GM18861 (cell line): Measurements from ENCODE around the gene TGFB2.
A peak's percentile ranks its signal among the peaks of the same experiment; 100 is the strongest.

Source experiments
- ATAC-seq: cut with Tn5 transposase; IDR thresholded peaks from one replicate; pipeline ENCODE4 v1.9.1; 2021; ENCODE audit not compliant: unreplicated experiment

The TGFB2 gene

GRCh38 chr1:218459878-218460711, 115.0 kb downstream of the TGFB2 start:
- no peak for ATAC-seq

GRCh38 chr1:218461351-218461750, 116.2 kb downstream of the TGFB2 start:
- ATAC-seq = no peak

DNA sequence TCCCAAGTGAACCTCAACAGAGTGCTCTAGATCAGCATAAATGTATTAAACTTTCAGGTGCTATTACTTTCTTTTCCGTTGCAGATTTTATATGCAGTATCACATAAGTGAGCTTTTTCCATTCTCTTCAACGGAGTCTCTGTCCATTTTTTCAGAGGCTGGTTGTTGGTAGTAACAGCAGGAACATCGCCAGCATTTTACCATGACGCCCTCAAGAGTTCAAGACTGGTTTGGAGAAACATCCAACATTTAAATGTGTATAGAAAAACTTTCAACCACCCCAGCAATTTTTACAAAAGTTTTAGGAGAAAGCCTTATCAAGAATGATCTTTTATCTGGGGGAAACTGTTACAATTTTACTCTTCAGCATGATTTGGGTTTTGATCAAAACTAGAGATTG, 117.0 kb downstream of the TGFB2 start:
- no peak for ATAC-seq

DNA sequence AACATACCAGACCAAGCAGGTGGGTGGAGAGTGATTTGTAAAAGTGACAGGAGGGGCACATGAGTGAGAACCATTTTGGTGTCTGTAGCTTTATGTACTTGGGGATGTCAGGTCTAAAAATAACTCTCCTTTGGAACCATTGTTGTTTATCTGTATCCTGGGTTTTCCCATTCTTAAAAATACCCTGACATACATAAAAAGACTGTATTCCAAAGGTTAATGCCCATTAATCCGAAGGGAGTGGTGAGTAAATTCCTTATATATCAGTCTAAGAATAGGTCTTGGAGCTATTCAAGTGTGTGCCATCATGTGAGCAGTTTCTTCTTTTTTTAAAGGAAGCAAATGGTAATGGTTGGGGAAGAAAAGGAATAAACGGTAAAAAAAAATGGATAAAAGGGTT, 117.5 kb downstream of the TGFB2 start:
- no peak for ATAC-seq

DNA sequence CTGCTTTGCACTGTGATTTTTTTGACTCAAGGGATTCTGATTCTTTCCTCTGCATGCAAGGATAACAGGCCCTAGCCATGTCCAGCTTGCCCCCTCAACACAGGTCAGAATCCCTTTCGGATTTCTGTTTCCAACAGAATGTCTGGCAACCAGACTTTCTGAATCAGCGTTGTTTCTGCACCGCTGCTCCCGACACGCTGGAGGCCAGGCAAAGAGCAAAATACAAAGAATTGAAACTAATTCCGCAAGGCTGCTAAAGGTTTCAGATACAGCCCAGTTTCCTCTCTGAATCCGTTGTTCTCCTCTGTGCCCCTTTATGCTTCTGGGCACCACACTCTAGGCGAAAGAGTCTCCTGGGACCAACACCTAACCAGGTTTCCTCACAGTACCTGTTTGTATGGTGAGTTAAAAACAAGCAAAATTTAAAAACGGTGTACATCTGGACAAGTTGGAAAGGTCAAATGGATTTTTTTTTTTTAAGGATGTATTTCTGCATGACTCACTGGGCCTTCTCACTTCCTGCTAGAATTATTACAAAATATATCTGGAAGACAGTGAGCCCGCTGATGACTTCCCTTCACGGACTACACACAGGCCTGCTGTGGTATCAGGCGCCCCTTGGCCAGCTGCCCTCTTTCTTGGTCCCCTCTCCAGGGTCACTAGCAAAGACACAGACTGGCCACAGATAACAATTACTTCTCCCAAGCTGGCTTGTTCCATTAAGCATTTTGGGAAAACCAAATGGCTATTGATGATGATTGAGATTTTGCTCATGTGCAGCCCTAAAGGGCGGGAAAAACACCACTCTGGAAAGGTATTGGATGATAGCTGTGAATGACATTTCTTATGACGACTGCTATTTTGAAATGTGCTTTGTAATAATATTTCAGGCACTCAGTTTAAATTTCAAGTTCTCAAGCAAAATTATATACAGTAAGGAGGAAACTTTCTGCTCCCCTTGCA, 118.3 kb downstream of the TGFB2 start:
- ATAC-seq = no peak

DNA sequence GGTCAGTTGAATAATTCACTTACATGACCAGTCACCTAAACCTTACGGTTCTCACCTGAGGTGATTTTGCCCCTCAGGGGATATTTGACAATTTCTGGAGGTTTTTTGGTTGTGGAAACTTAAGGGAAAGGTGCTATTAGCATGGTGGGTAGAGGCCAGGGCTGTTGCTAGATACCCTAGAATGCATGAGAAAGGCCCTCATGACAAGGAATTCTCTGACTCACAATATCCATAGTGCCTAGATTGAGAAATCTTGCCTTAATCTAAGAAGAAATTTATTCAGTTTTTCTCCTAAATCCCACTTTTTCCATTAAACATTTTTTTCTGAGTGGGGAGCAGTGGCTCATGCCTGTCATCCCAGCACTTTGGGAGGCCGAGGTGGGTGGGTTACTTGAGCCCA, 119.7 kb downstream of the TGFB2 start:
- no peak for ATAC-seq

DNA sequence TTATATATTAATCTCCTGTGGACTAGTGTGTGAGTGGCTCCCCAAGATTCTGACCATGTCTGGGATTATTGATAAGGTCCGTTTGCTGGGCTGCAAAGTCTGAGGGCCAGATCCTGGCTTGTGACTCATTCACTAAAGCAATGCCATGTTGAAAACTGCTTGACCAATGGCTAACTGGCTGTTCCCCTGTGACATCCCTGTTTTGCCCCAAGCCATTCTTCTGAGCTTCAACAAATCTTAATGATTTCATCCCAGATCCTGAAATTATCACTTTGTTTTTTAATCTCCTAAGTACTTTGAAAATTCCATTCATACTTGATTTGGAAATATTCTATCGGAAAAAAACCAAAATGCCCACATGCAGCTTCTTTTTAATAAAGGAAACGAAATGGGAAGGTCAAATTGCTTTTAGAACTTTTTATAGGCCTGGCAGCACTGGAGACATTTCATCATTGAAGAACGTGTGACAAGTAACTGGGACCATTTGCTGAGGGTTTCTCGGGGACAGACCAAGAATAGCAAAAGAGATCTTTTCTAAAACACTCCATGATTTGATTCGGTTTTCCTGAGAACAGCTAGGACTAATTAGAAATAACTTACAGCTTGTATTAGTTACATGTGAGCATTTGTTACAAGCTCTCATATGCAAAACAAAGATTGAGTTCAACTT, 121.3 kb downstream of the TGFB2 start:
- ATAC-seq = no peak

DNA sequence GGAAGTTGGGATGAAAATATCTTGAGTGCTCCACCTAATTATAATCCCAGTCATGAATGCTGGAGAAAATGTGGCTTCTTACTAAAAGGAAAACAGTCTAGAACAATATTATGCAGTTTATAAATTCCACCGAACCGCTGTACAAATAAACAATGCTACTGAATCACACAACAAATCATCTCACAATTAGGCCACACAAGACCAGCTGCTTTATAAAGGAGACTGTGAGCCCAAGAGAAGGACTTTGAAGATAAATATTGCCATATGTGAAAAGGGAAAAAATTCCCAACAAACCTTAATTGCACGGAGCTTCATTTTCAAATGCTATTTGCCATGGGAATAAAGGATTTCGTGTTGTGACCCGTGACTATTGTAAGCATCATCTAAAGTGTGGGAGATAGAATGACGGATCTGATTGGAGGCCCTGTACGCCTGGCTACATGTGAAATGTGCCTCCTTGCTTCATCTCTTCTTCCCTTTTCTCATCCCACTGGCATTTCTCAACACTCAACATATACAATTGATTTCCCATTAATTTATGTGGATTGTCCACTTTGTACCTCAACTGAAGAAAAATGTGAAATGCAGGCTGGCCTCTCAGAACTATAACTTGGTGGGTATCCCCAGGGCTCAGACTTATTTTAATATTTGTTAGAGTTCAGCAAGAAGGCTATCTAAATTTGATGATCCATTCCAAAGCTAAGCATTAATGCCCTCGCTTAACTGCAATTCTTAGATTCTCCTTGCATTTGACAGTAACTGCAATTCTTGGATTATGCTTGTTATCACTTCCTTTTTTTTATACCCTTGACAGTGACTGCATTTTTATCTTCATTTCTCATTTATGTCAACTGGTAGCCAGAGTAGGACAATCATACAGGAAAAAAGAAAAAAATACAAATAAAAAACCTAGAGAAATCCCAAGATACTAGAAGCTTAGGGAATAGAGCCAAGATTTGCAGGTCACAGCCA, 122.3 kb downstream of the TGFB2 start:
- no peak for ATAC-seq

DNA sequence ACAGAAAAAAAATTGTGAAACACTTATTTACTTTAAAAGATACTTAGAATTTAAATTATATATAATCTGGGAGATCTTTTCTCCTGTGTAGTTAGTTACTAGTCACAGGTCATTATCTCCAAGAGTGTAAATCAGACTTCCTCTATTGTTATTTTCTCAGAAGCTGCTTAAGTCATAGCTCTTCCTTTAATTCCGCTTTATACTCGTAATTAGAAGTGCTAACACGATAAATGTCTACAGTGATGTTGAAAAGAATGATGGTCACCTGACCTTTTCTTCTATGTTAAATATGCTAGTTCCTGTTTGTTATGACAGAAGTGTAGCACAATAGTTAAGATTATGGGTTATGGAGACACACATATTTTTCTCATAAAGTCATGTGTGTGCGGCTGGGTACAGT, 123.6 kb downstream of the TGFB2 start:
- ATAC-seq = no peak

- no peak for ATAC-seq
These were observed 127.7 kb downstream of the TGFB2 start for GRCh38 chr1:218472885-218473284.

- peak; percentile 64 for ATAC-seq
These were observed 128.4 kb downstream of the TGFB2 start for GRCh38 chr1:218473522-218473921.

- no peak for ATAC-seq
These were observed 129.0 kb downstream of the TGFB2 start for GRCh38 chr1:218474128-218474527.

DNA sequence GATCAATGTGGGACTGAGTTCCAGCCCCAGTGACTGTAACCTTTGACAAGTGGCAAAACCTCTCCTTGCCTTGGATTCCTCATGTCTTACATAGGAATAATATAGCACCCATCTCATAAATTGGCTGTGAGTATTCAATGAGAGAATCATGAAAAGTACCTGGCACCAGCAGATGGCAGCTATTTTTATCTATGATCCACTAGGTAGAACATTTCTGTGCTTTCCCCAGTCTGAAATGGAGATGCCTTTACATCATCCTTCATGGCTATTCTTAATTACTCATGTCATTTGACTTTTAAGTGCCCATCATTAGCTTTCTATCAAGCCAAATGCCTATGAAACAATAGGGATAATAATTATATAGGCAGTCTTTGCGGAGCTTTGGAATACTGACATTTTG, 130.1 kb downstream of the TGFB2 start:
- ATAC-seq = no peak

DNA sequence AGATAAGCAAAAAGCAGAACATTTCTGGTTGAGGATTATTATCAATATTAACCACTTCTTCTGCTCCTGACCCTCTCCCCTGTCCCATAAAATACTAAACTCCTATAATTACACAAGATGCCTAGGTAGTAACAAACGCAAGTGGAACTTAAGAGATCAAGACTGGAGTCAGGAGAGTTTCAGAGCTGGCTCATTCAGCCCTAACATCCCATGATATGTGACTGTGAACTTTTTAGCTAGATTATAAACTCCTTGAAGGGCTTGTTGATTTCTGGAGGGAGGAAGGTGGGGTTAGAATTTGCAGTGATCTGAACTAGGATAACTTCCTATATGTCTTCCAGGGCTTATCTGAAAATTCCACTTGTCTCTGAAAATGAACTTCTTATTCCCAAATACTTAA, 130.6 kb downstream of the TGFB2 start:
- ATAC-seq = no peak

GRCh38 chr1:218476385-218476784, 131.2 kb downstream of the TGFB2 start:
- ATAC-seq = no peak

- ATAC-seq = no peak
These were observed 133.2 kb downstream of the TGFB2 start for GRCh38 chr1:218478336-218478735.

DNA sequence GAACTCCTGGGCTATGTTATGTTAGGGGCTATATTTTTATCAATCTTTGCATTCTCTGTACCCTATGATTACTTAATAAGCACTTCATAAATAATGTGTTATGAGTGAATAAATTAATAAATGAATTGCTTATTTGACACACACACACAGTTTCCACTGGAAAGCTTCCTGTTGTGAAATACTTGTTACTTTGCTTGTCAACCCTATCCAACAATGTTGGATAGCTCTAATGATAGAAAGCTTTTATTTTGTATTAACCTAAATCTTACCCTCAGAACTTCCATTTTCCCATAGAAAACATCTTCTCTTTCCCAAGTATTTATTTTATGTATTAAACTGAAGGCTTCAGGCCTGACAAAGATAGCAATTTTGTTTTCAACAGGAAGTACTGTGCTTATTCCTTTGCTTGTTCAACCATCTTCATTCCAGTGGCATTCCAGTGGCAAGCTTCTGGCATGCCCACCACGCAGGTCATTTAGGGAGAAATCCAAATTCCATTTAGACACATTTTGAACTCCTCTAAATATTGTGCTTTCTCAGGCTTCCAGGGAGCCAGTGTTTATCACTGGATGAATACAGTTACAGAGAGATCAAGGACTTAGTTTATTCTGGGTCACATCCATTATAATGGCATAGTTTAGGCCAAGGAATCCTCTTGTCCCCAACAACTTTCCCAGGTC, 134.4 kb downstream of the TGFB2 start:
- ATAC-seq = no peak

GRCh38 chr1:218480137-218480536, 135.0 kb downstream of the TGFB2 start:
- no peak for ATAC-seq

- ATAC-seq = no peak
These were observed 135.5 kb downstream of the TGFB2 start for GRCh38 chr1:218480588-218481099.
